NCI-H345 (cell line): ENCODE results near the gene FAM20A.
"Not testable (repeated sequence)": the region's sequence is repeated elsewhere in the genome, so short reads cannot be mapped to it uniquely, and the experiment has no call there.

Experiments
- DNase-seq: peaks from one replicate; lab custom pipeline; 2025; lab: John Stamatoyannopoulos, UW

FAM20A gene

GRCh38 chr17:68589086-68589485 is 12.1 kb downstream of the FAM20A start:
- no peak for DNase-seq

GRCh38 chr17:68588362-68588761 is 12.8 kb downstream of the FAM20A start:
- DNase-seq: no peak

- DNase-seq: no peak
Observed at GRCh38 chr17:68587847-68588246, 13.3 kb downstream of the FAM20A start.

- DNase-seq: no peak
Observed at GRCh38 chr17:68587026-68587425, 14.1 kb downstream of the FAM20A start.

- no peak for DNase-seq
Observed at GRCh38 chr17:68585643-68586042, 15.5 kb downstream of the FAM20A start.

GRCh38 chr17:68584581-68585303 is 16.4 kb downstream of the FAM20A start:
- no peak for DNase-seq

GRCh38 chr17:68582867-68583266 is 18.3 kb downstream of the FAM20A start:
- not testable (repeated sequence) for DNase-seq

- DNase-seq: no peak
Observed at GRCh38 chr17:68581863-68582645, 19.1 kb downstream of the FAM20A start.

GRCh38 chr17:68580236-68580770 is 20.9 kb downstream of the FAM20A start:
- DNase-seq: no peak

- DNase-seq: no peak
Observed at GRCh38 chr17:68579194-68579927, 21.8 kb downstream of the FAM20A start.

- no peak for DNase-seq
Observed at GRCh38 chr17:68578236-68578635, 22.9 kb downstream of the FAM20A start.

GRCh38 chr17:68577497-68577821 is 23.7 kb downstream of the FAM20A start:
- DNase-seq: no peak

GRCh38 chr17:68576811-68577496 is 24.2 kb downstream of the FAM20A start:
- no peak for DNase-seq

GRCh38 chr17:68576137-68576536 is 25.0 kb downstream of the FAM20A start:
- no peak for DNase-seq

- DNase-seq: no peak
Observed at GRCh38 chr17:68573338-68573737, 27.8 kb downstream of the FAM20A start.

- DNase-seq: no peak
Observed at GRCh38 chr17:68572138-68572842, 28.9 kb downstream of the FAM20A start.

GRCh38 chr17:68570526-68570925 is 30.6 kb downstream of the FAM20A start:
- DNase-seq: no peak

GRCh38 chr17:68569346-68569745 is 31.8 kb downstream of the FAM20A start:
- DNase-seq: no peak

- DNase-seq: no peak
Observed at GRCh38 chr17:68568581-68568980, 32.6 kb downstream of the FAM20A start.

GRCh38 chr17:68567581-68567980 is 33.6 kb downstream of the FAM20A start:
- no peak for DNase-seq

GRCh38 chr17:68567035-68567434 is 34.1 kb downstream of the FAM20A start:
- DNase-seq: no peak

- no peak for DNase-seq
Observed at GRCh38 chr17:68566442-68566738, 34.8 kb downstream of the FAM20A start.
